UCSD-AML1 (cell line): ENCODE measurements around the gene MACROD2.

ENCODE experiments used
- DNase-seq: peaks from one replicate; lab custom pipeline; 2025; ENCODE audit not compliant: unreplicated experiment; lab: John Stamatoyannopoulos, UW

The MACROD2 gene

DNA sequence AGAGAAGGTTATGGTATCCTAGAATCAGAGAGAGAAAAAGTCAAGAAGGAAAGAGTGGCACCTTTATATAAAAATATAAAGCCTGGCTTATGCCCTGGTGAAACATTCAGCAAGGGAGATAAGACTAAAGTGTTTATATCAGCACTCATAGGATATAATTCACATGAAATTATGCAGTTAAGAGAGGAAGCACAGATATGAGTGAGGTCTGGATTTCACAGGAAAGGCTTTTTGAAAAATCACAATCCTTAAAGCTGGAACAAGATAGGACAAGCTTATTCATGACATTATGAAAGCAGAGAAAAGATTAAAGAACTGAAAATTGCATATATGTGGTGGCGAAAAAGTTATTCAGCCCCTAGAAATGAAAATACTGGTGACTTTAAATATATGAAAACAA, 523.3 kb downstream of the MACROD2 start:
- no peak for DNase-seq

- no peak for DNase-seq
Observed at GRCh38 chr20:14521016-14521415, 525.7 kb downstream of the MACROD2 start.

- DNase-seq = no peak
Observed at GRCh38 chr20:14521436-14521835, 526.1 kb downstream of the MACROD2 start.

DNA sequence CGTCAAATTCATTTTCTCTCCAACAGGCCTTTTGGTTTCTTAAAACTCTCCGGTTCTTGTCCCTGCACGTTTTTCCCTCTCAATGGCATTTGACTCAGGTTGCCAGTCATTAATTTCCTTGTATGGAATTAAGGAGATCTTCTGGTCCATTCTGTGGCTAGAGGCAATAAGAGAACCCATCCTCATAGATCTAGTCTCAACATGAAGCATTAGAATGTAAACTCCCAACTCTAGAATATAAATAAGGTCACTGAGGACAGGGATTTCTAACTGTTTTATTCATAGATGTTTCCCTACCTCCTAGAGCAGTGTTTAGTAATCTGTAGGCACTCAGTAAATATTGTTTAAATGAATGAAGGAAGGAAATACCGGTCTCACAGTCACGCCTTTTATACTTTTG, 527.3 kb downstream of the MACROD2 start:
- DNase-seq = no peak

DNA sequence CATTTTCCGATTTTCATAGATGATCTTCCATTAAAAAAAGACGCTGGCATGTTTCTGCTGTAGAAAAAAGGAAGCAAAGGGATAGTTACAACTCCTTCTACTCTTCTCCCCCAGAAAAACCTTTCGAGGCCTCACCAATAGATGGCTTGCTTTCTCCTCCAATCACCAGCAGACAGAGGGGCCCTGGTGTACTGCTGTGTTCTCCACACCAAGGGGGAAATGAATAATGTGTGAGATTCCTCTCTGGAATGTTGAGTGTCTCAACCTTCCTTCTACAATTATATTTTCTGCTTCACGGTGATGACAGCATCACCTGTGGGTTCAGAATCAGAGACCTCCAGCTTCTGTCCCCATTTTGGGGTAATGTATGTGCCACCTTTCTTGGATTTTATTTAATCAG, 527.8 kb downstream of the MACROD2 start:
- DNase-seq = no peak

GRCh38 chr20:14525426-14525825, 530.1 kb downstream of the MACROD2 start:
- no peak for DNase-seq

DNA sequence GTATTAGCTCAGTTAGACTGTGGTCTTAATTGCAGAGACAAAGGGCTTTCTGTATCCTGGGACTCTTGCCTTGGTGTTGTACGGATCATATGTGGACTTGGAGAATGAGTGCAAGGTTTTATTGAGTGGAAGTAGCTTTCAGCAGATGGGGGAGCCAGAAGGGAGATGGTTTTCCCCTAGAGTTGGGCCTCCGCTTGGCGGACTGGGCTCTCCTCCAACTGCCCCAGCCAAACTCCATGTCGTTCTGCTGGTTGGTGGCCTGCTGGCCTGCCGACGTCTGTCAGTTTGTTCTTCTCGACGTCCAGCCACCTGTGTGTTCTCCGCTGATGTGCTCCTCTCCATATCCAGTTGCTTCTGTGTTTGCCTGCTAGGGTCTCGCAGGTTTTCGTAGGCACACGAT, 531.6 kb downstream of the MACROD2 start:
- DNase-seq = no peak

- no peak for DNase-seq
Observed at GRCh38 chr20:14531786-14532185, 536.5 kb downstream of the MACROD2 start.

DNA sequence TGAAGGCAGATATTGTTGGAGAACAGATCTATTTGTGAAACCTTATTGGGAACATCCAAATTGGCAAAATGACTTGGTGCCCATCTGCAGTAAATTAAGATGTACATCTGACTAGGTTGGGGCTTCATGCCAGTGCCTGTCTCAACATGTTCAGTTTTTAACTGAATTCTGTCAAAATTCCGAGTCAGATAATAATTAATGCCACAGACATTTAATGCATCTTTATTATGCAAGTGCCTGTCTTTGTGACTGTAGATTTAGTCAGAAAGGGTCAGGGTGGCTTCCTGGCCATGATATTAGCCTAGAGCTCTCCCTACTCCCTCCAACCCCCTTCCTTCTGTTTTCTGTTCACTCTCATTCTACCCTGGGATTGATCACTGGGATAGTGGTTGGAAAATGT, 541.4 kb downstream of the MACROD2 start:
- DNase-seq = no peak

- DNase-seq = no peak
Observed at GRCh38 chr20:14538433-14538832, 543.1 kb downstream of the MACROD2 start.

DNA sequence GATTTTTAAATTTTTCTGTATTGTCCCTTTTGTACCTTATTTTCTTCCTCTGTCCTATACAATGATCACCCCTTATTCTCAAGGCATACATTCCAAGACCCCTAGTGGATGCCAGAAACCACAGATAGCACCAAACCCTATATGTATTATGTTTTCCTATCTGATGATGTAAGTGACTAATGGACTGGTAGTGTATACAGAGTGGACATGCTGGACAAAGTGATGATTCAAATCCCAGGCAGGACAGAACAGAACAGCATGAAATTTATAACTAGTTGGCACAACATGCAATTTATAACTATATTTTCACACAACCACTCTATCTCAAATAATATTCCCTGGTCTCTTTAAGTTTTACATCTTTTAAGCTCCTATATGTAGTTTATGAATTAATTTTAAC, 547.7 kb downstream of the MACROD2 start:
- no peak for DNase-seq

- DNase-seq = no peak
Observed at GRCh38 chr20:14544688-14545087, 549.4 kb downstream of the MACROD2 start.

DNA sequence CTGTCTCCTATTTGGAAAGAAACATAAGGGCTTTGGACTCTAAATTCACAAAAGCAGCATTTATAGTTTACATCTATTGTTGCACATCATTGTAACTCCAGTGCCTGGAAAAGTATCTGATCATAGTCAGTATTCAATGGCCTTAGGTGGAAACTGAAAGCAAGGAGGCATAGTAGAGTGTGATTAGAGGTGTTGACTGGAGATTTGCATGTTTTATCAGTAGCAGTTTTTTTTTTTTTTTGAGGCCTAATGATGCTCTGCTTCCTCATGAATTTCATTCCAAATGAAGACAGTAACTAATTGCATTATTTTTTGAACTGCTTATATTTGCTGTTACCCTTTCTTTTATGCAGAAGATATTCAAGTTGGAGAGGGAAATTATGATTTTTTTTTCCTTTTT, 555.3 kb downstream of the MACROD2 start:
- DNase-seq = no peak

DNA sequence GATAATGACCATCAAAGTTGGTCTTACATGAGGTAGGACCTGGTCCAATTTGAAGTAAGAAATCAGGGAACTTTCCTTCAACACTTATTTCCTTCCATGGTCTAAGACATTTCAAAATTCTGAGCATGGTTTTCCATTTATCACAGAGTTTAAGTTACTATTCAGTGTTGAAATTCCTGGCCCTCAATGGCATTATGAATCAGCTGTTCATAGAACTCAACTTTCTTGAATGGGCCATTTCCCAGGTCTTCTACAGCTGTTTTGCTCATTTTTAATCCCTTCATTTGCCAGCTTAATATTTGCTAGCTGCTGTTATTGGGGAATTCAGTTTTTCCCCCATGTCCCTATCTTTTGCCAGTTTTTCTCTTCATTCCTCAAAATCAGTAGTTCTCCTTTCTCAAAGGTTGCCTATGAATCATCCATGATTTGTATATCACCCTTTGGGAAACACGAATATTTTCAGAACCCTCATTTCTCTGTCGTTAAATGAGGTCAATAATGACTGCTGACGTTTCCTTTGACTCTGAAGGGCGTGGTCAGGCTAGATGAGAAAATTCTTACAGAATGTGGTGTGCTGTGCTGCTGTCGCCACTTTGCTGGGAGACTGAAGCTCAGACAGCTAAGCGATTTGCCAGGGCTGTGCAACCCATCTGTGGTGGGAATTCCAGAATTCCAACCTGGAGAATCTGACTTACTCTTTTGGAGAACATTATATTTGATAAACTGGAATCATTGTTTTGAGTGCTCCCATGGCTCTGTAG, 558.6 kb downstream of the MACROD2 start:
- DNase-seq = no peak

- DNase-seq = no peak
Observed at GRCh38 chr20:14555676-14556075, 560.4 kb downstream of the MACROD2 start.

- no peak for DNase-seq
Observed at GRCh38 chr20:14556206-14556605, 560.9 kb downstream of the MACROD2 start.

GRCh38 chr20:14559612-14560011, 564.3 kb downstream of the MACROD2 start:
- DNase-seq = no peak

DNA sequence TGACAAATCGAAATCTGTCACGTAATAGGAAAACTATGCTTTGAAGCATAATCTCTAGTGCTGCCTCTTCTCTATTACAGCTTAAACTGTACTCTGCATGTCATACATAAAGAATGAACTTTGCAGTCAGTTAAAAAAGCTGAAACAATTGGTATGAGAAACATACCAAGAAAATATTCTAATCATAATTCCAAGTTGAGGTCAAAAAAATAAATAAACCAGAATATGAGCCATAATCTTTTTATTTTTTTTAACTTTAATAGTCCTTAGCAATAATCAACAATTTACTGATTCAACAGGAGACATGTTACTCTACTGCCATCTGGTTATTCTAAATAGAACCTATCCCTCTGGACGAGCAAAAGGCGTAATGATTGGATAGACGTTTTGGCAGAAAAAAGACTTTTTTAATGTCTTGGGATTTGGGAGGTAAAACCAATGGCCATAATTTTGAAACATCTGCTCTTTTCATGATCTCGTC, 566.5 kb downstream of the MACROD2 start:
- no peak for DNase-seq

- DNase-seq = no peak
Observed at GRCh38 chr20:14562981-14563380, 567.7 kb downstream of the MACROD2 start.

DNA sequence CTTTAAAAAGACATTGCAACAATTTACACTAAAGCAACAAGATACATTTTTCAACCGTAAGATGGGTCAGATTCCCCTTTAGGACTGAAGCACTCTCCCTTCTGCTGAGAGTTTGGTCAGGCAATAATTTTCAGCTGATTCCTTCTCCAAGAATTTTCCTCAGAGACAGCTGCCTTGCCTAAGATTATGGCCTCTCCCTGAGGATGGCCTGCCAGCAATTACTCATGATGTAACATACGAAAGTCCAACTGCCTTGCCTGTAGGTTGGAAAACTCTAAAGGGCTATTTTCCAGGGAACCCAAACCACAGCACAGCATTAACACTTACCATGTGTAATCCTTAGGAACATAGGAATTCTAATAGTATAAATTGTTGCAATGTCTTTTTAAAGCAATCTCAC, 571.2 kb downstream of the MACROD2 start:
- DNase-seq = no peak

- DNase-seq = no peak
Observed at GRCh38 chr20:14568225-14568624, 572.9 kb downstream of the MACROD2 start.

- DNase-seq = no peak
Observed at GRCh38 chr20:14568701-14569100, 573.4 kb downstream of the MACROD2 start.

GRCh38 chr20:14569641-14570040, 574.3 kb downstream of the MACROD2 start:
- DNase-seq = no peak
